DLD1 (cell line): ENCODE results near the gene PTPRK.

Source experiments
- in situ Hi-C: cut with HindIII; loops from 2 replicates; pipeline ENCODE4 v1.10.0; 2017; ENCODE audit warnings: low sequenced_read_pairs

PTPRK gene

GRCh38 chr6:128208078-128208477, 312.3 kb downstream of the PTPRK start:
- in situ Hi-C loops: no loop called here

GRCh38 chr6:128206610-128207426, 313.6 kb downstream of the PTPRK start:
- in situ Hi-C loops: no loop called here

GRCh38 chr6:128204616-128205015, 315.8 kb downstream of the PTPRK start:
- in situ Hi-C loops: no loop called here

GRCh38 chr6:128202169-128202765, 318.1 kb downstream of the PTPRK start:
- in situ Hi-C loops: no loop called here

GRCh38 chr6:128200789-128201188, 319.6 kb downstream of the PTPRK start:
- in situ Hi-C loops: no loop called here

- in situ Hi-C loops: no loop called here
Observed at GRCh38 chr6:128199461-128199860, 320.9 kb downstream of the PTPRK start.

GRCh38 chr6:128192972-128193371, 327.4 kb downstream of the PTPRK start:
- in situ Hi-C loops: no loop called here

GRCh38 chr6:128188678-128189077, 331.7 kb downstream of the PTPRK start:
- in situ Hi-C loops: no loop called here

GRCh38 chr6:128186729-128187128, 333.7 kb downstream of the PTPRK start:
- in situ Hi-C loops: no loop called here

GRCh38 chr6:128179876-128180438, 340.4 kb downstream of the PTPRK start:
- in situ Hi-C loops: no loop called here

- in situ Hi-C loops: no loop called here
Observed at GRCh38 chr6:128174724-128175123, 345.7 kb downstream of the PTPRK start.

- in situ Hi-C loops: no loop called here
Observed at GRCh38 chr6:128172752-128173682, 347.4 kb downstream of the PTPRK start.

- in situ Hi-C loops: no loop called here
Observed at GRCh38 chr6:128172081-128172480, 348.3 kb downstream of the PTPRK start.

GRCh38 chr6:128171182-128171581, 349.2 kb downstream of the PTPRK start:
- in situ Hi-C loops: no loop called here

GRCh38 chr6:128168244-128168643, 352.2 kb downstream of the PTPRK start:
- in situ Hi-C loops: no loop called here

GRCh38 chr6:128167552-128167951, 352.8 kb downstream of the PTPRK start:
- in situ Hi-C loops: no loop called here

GRCh38 chr6:128164254-128164653, 356.1 kb downstream of the PTPRK start:
- in situ Hi-C loops: no loop called here

- in situ Hi-C loops: no loop called here
Observed at GRCh38 chr6:128162423-128162822, 358.0 kb downstream of the PTPRK start.

- in situ Hi-C loops: no loop called here
Observed at GRCh38 chr6:128161839-128162238, 358.6 kb downstream of the PTPRK start.

GRCh38 chr6:128161263-128161662, 359.1 kb downstream of the PTPRK start:
- in situ Hi-C loops: no loop called here

GRCh38 chr6:128158496-128158895, 361.9 kb downstream of the PTPRK start:
- in situ Hi-C loops: no loop called here
